Activated CD8-positive, alpha-beta memory T cell treated with anti-CD3 and anti-CD28 coated beads, Interleukin-2, amount 50 U/mL, for 1 hour (primary cell): Measurements from ENCODE around the gene CAMTA1.

Experiments
- DNase-seq: peaks from one replicate; pipeline ENCODE4 v3.0.0-alpha.2; 2020; ENCODE audit errors: extremely low read depth

The CAMTA1 gene

GRCh38 chr1:7552402-7552801 is 767.1 kb downstream of the CAMTA1 start:
- no peak for DNase-seq

- DNase-seq, result no peak
Measured at GRCh38 chr1:7553042-7553690, 767.9 kb downstream of the CAMTA1 start.

- no peak for DNase-seq
Measured at GRCh38 chr1:7554385-7555235, 769.4 kb downstream of the CAMTA1 start.

- no peak for DNase-seq
Measured at GRCh38 chr1:7555391-7556185, 770.3 kb downstream of the CAMTA1 start.

- DNase-seq, result no peak
Measured at GRCh38 chr1:7557301-7557891, 772.1 kb downstream of the CAMTA1 start.

- no peak for DNase-seq
Measured at GRCh38 chr1:7558041-7558461, 772.8 kb downstream of the CAMTA1 start.

GRCh38 chr1:7558481-7558880 is 773.2 kb downstream of the CAMTA1 start:
- DNase-seq, result no peak

GRCh38 chr1:7558921-7559869 is 773.9 kb downstream of the CAMTA1 start:
- no peak for DNase-seq

- DNase-seq, result no peak
Measured at GRCh38 chr1:7560128-7560527, 774.9 kb downstream of the CAMTA1 start.

- DNase-seq, result no peak
Measured at GRCh38 chr1:7560601-7561181, 775.4 kb downstream of the CAMTA1 start.

- DNase-seq, result no peak
Measured at GRCh38 chr1:7561331-7561921, 776.2 kb downstream of the CAMTA1 start.

- DNase-seq, result no peak
Measured at GRCh38 chr1:7561936-7562728, 776.9 kb downstream of the CAMTA1 start.

GRCh38 chr1:7562729-7563605 is 777.7 kb downstream of the CAMTA1 start:
- no peak for DNase-seq

GRCh38 chr1:7564137-7564536 is 778.9 kb downstream of the CAMTA1 start:
- no peak for DNase-seq

- no peak for DNase-seq
Measured at GRCh38 chr1:7565099-7565750, 780.0 kb downstream of the CAMTA1 start.

GRCh38 chr1:7566417-7567375 is 781.4 kb downstream of the CAMTA1 start:
- no peak for DNase-seq

GRCh38 chr1:7567376-7567775 is 782.1 kb downstream of the CAMTA1 start:
- DNase-seq, result no peak
